Neural cell (in vitro differentiated cells): ENCODE results near the gene STK40.

ENCODE experiments used
- EZH2 ChIP-seq: fragments of 200-600, 300-800 bp; shearing (Covaris generic), sonication (generic); IDR thresholded peaks from 2 replicates; pipeline ENCODE4 v1.6.1; 2014; ENCODE audit warnings: antibody characterized with exemption, low read length, borderline replicate concordance, mild to moderate bottlenecking; ENCODE audit not compliant: insufficient read depth, poor library complexity, severe bottlenecking
- RAD21 ChIP-seq: fragments of 450-650 bp; conservative IDR thresholded peaks from 2 replicates; pipeline ENCODE4 v1.6.1; 2014; ENCODE audit warnings: antibody characterized with exemption, mild to moderate bottlenecking, moderate library complexity
- TAF1 ChIP-seq: IDR thresholded peaks from 2 replicates; pipeline ENCODE4 v1.6.1; 2012; ENCODE audit warnings: low read depth
- TF ChIP-seq, protein P1 (sequence below): fragments of 450-650 bp; IDR thresholded peaks from 2 replicates; pipeline ENCODE4 v1.5.1; 2014; ENCODE audit warnings: antibody characterized with exemption, mild to moderate bottlenecking, moderate library complexity; ENCODE audit not compliant: poor library complexity, severe bottlenecking

DNA sequence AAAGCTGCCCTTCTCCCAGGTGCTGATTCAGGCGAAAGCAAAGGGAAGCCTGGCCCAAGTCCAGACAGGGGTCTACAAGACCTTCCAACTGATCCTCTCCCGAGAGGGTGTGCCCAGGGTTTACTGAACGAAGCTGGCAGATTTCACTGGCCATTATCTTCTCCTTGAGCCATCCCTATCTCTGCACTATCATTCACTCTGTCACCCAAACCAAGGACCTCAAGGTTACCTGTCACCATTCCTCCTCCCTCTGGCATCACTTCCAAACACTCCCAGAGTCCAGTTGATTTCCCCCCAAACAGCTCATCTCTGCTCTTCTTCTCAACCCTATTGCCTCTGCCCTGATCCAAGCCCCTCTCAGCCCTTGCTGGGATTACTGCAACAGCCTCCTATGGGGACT lies 4.9 kb downstream of the STK40 start:
- TF ChIP-seq RAD21: no peak
- TF ChIP-seq EZH2: no peak
- TF ChIP-seq, protein P1, sequence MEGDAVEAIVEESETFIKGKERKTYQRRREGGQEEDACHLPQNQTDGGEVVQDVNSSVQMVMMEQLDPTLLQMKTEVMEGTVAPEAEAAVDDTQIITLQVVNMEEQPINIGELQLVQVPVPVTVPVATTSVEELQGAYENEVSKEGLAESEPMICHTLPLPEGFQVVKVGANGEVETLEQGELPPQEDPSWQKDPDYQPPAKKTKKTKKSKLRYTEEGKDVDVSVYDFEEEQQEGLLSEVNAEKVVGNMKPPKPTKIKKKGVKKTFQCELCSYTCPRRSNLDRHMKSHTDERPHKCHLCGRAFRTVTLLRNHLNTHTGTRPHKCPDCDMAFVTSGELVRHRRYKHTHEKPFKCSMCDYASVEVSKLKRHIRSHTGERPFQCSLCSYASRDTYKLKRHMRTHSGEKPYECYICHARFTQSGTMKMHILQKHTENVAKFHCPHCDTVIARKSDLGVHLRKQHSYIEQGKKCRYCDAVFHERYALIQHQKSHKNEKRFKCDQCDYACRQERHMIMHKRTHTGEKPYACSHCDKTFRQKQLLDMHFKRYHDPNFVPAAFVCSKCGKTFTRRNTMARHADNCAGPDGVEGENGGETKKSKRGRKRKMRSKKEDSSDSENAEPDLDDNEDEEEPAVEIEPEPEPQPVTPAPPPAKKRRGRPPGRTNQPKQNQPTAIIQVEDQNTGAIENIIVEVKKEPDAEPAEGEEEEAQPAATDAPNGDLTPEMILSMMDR: no peak
- no peak for TF ChIP-seq TAF1
